Measurements from ENCODE around the gene MED12L. TPM values are rescaled to one million over a fixed set of nuclear protein-coding genes. Genes with fewer than 3 reads are reported as not detected.

MED12L gene
- total and polyA plus RNA-seq, 7 donors, result 0.16 to 0.71 (median 0.28) TPM; not detected in 2

DNA sequence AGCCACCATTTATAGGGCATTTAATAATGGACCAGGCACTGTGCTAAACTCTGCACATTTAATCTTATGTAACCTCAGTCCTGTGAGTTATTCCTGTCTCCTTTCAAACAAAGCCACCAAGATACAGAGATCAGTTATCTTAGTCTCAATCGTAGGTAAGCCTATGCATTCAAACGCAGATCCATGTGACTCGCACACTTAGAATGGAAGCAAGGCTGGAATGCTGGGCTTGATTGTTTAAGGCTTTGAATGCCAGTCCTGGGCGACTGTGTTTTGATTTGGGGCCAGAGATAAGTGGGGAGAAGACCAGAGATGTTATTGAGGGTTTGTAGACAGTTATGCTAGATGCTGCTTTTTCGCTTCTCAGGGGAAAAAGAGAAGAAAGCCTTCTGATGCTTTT, 22.2 kb downstream of the MED12L start:
- TF ChIP-seq POLR2A (IDR thresholded peaks at IDR 0.05), result no peak
- TF ChIP-seq EP300 (IDR thresholded peaks at IDR 0.05), result no peak
- TF ChIP-seq POLR2AphosphoS5 (IDR thresholded peaks at IDR 0.05), result no peak
- TF ChIP-seq, protein P1, sequence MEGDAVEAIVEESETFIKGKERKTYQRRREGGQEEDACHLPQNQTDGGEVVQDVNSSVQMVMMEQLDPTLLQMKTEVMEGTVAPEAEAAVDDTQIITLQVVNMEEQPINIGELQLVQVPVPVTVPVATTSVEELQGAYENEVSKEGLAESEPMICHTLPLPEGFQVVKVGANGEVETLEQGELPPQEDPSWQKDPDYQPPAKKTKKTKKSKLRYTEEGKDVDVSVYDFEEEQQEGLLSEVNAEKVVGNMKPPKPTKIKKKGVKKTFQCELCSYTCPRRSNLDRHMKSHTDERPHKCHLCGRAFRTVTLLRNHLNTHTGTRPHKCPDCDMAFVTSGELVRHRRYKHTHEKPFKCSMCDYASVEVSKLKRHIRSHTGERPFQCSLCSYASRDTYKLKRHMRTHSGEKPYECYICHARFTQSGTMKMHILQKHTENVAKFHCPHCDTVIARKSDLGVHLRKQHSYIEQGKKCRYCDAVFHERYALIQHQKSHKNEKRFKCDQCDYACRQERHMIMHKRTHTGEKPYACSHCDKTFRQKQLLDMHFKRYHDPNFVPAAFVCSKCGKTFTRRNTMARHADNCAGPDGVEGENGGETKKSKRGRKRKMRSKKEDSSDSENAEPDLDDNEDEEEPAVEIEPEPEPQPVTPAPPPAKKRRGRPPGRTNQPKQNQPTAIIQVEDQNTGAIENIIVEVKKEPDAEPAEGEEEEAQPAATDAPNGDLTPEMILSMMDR (IDR thresholded peaks at IDR 0.05), result no peak
- Histone ChIP-seq H3K36me3 (no peaks in the 10 kb centered on the region), H3K27ac (no peak overlapping the region), H3K4me1 (no peaks in the 10 kb centered on the region), H3K9me3 (no peaks in the 10 kb centered on the region), H3K27me3 (no peaks in the 10 kb centered on the region), H3K4me3 (no peak overlapping the region)
- DNase-seq, result no peak
- 81 to 86% methylated on average over 5 of the region's 5 CpGs for WGBS, 2 donors
- intact Hi-C loops (cut with DNase I), result no loop called here

DNA sequence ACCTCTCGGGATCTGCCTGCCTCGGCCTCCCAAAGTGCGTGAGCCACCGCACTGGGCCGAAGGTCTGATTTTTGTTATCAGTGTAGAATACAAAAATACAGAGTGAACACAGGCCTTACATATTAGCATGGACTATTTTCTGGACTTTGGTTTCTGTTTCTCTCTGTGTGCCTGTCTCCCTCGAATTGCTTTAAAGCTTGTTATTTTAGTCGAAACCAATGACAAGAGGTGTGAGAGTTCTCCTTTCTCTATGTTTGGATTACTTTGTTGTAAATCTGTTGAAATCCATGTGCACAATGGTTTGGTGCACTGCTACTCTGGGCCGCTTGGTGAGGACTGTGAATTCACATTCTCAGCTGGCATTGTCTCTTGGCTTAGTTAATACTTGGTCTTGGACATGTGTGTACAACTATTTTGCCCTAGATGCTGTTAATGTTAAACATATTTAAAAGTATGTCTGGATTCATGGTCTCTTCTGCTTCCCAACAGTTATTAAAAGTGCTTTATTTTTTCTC, 23.9 kb downstream of the MED12L start:
- WGBS, 2 donors, result 81 to 84% methylated on average over 8 of the region's 8 CpGs
- Histone ChIP-seq H3K9me3 (no peaks in the 10 kb centered on the region), H3K36me3 (no peaks in the 10 kb centered on the region), H3K27ac (no peak overlapping the region), H3K27me3 (no peaks in the 10 kb centered on the region), H3K4me3 (no peak overlapping the region), H3K4me1 (no peaks in the 10 kb centered on the region)
- DNase-seq, result no peak
- TF ChIP-seq POLR2A (IDR thresholded peaks at IDR 0.05) (no peak), EP300 (IDR thresholded peaks at IDR 0.05) (no peak), POLR2AphosphoS5 (IDR thresholded peaks at IDR 0.05) (no peak)
- TF ChIP-seq, protein P1 (IDR thresholded peaks at IDR 0.05), result no peak
- intact Hi-C loops (cut with DNase I), result no loop called here

DNA sequence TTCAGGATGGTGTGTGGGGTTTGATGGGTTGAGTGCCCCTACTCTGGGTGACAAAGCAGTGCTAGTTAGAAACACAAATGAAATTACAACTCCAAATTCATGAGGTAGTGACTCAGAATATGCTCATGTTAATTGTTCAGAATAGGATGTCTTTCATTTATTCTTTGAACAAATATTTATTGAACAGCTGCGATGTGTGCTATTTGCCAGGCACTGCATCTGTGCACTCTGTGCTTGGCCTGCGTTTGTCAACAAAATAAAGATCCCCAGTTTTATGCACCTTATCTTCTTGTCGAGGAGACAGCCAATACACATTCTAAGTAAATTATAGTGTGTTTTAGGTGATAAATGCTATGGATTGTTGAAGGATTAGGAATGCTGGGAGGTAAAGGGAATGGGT, 27.3 kb downstream of the MED12L start:
- TF ChIP-seq POLR2A (IDR thresholded peaks at IDR 0.05), result no peak
- TF ChIP-seq, protein P1 (IDR thresholded peaks at IDR 0.05), result no peak
- TF ChIP-seq POLR2AphosphoS5 (IDR thresholded peaks at IDR 0.05), result no peak
- TF ChIP-seq EP300 (IDR thresholded peaks at IDR 0.05), result no peak
- no peaks in the 10 kb centered on the region for H3K4me1 ChIP-seq
- H3K27me3 ChIP-seq, result no peaks in the 10 kb centered on the region
- H3K36me3 ChIP-seq, result no peaks in the 10 kb centered on the region
- intact Hi-C loops (cut with DNase I), result no loop called here
- no peak for DNase-seq
- H3K9me3 ChIP-seq, result no peaks in the 10 kb centered on the region
- 35 to 68% methylated on average over 3 of the region's 3 CpGs for WGBS, 2 donors
- no peak overlapping the region for H3K27ac ChIP-seq
- H3K4me3 ChIP-seq, result no peak overlapping the region

DNA sequence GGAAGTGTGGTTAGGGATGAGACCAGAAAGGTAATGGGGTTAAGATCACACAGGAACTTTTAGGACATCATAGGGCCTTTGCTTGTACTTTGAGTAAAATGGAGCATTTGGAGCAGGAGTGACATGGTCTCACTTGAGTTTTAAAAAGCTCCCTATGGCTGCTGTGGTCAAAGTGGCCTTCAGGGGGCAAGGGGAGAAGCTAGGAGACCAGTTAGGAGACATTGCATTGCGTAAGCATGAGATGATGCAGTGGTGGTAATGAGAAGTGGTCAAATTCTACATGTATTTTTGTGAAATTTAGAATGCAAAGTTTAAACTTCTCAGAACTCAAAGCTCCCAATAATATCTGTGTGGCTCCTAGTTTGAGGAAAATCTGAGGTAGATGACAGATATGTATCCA, 27.9 kb downstream of the MED12L start:
- Histone ChIP-seq H3K9me3 (no peaks in the 10 kb centered on the region), H3K27me3 (no peaks in the 10 kb centered on the region), H3K36me3 (no peaks in the 10 kb centered on the region), H3K4me1 (no peaks in the 10 kb centered on the region), H3K4me3 (no peak overlapping the region), H3K27ac (no peak overlapping the region)
- TF ChIP-seq POLR2A (IDR thresholded peaks at IDR 0.05), result no peak
- no peak for TF ChIP-seq POLR2AphosphoS5 (IDR thresholded peaks at IDR 0.05)
- no peak for TF ChIP-seq EP300 (IDR thresholded peaks at IDR 0.05)
- TF ChIP-seq, protein P1 (IDR thresholded peaks at IDR 0.05), result no peak
- intact Hi-C loops (cut with DNase I), result no loop called here
- 88 to 96% methylated on average over 1 of the region's 1 CpG for WGBS, 2 donors
- no peak for DNase-seq

DNA sequence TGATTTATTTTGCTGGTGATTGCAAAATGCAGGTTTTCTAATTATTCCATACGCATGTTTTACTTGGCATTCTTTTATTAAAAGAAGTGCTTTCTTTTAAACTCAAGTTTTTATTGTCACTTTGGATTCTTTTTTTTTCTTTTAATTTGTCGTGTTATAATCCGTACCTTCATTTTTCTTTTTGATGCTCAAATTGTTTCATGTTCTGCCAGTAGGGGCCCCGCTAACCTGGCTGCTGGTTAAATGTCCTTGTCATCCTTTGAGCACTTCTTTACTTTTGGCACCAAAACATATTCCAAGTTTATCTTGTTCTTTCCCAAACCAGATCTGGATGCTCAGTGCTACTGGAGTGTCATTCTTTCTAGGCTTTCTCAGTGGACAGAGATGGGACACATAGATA, 31.6 kb downstream of the MED12L start:
- WGBS, 2 donors, result 83 to 94% methylated on average over 4 of the region's 4 CpGs
- no peak for DNase-seq
- H3K9me3 ChIP-seq, result no peaks in the 10 kb centered on the region
- intact Hi-C loops (cut with DNase I), result no loop called here
- no peak overlapping the region for H3K4me3 ChIP-seq
- H3K36me3 ChIP-seq, result no peaks in the 10 kb centered on the region
- no peak overlapping the region for H3K27ac ChIP-seq
- no peaks in the 10 kb centered on the region for H3K27me3 ChIP-seq
- TF ChIP-seq, protein P1 (IDR thresholded peaks at IDR 0.05), result no peak
- TF ChIP-seq POLR2A (IDR thresholded peaks at IDR 0.05) (no peak), POLR2AphosphoS5 (IDR thresholded peaks at IDR 0.05) (no peak)
- no peaks in the 10 kb centered on the region for H3K4me1 ChIP-seq
